GM12801 (cell line): ENCODE results near the gene SORBS1.

Experiments used
- CTCF ChIP-seq: IDR thresholded peaks from one replicate; pipeline ENCODE4 v1.5.1; 2011; ENCODE audit warnings: control low read depth; ENCODE audit not compliant: insufficient read length; ENCODE audit errors: extremely low read depth

The SORBS1 gene

GRCh38 chr10:95457319-95457886, 103.8 kb downstream of the SORBS1 start:
- TF ChIP-seq CTCF = no peak

GRCh38 chr10:95456516-95456915, 104.7 kb downstream of the SORBS1 start:
- no peak for TF ChIP-seq CTCF

- TF ChIP-seq CTCF = no peak
Measured at GRCh38 chr10:95454940-95455339, 106.2 kb downstream of the SORBS1 start.

- TF ChIP-seq CTCF = no peak
Measured at GRCh38 chr10:95454356-95454755, 106.8 kb downstream of the SORBS1 start.

GRCh38 chr10:95451568-95452524, 109.3 kb downstream of the SORBS1 start:
- TF ChIP-seq CTCF = no peak

GRCh38 chr10:95451150-95451549, 110.0 kb downstream of the SORBS1 start:
- no peak for TF ChIP-seq CTCF

GRCh38 chr10:95450188-95450587, 111.0 kb downstream of the SORBS1 start:
- TF ChIP-seq CTCF = no peak
